Kidney epithelial cell (primary cell): ENCODE results near the gene IP6K3. TPM values are rescaled to one million over a fixed set of nuclear protein-coding genes. Genes with fewer than 3 reads are reported as not detected.

Experiments
- DNase-seq: peaks from one replicate; pipeline ENCODE4 v3.0.0-alpha.2; 2010; ENCODE audit warnings: low read depth
- H3K27me3 ChIP-seq: 2 replicates; pipeline ENCODE4 v1.6.0; 2011; ENCODE audit warnings: low read length; ENCODE audit not compliant: control insufficient read depth, insufficient read depth
- H3K36me3 ChIP-seq: 2 replicates; pipeline ENCODE4 v1.5.1; 2011; ENCODE audit warnings: low read length; ENCODE audit not compliant: control insufficient read depth, insufficient read depth
- H3K4me3 ChIP-seq: 2 replicates; pipeline ENCODE4 v1.5.1; 2011; ENCODE audit warnings: low read depth, mild to moderate bottlenecking, control low read depth, low read length
- total RNA-seq: library from RNA; depleted of rRNA; stranded (reverse); fragments of >200 nt; gene quantifications from 2 replicates; pipeline ENCODE4 v1.2.3, GENCODE V29; 2015
- TF ChIP-seq, protein P1 (sequence below): IDR thresholded peaks from 2 replicates; pipeline ENCODE4 v1.5.1; 2011; ENCODE audit warnings: mild to moderate bottlenecking, moderate library complexity, low read length, control low read depth, inconsistent platforms; ENCODE audit not compliant: insufficient read depth, poor library complexity, severe bottlenecking

The IP6K3 gene
- total RNA-seq, 1 donor from 2014 or later: 0.29 TPM

DNA sequence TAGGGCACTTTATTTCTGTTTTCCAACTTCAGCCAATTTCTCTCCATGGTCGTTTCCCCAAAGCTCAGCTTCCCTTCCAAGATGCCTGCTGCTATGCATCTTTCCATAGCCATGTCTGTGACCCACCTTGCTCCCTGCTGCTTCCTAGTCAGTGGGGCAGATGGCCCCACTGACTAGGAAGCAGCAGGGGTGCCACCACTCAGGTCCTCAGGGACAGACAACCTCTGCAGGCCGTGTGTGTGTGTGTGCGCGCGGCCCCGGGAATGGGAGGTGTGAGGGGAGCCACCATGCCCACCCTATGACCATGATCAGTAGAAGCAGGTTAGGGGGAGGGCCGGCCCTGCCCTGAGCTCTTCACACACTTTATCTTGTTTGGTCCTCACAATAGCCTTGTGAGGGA, 2.7 kb upstream of the IP6K3 start:
- H3K36me3 ChIP-seq: no peaks in the 10 kb centered on the region
- H3K27me3 ChIP-seq: no peaks in the 10 kb centered on the region
- DNase-seq: no peak
- TF ChIP-seq, protein P1, sequence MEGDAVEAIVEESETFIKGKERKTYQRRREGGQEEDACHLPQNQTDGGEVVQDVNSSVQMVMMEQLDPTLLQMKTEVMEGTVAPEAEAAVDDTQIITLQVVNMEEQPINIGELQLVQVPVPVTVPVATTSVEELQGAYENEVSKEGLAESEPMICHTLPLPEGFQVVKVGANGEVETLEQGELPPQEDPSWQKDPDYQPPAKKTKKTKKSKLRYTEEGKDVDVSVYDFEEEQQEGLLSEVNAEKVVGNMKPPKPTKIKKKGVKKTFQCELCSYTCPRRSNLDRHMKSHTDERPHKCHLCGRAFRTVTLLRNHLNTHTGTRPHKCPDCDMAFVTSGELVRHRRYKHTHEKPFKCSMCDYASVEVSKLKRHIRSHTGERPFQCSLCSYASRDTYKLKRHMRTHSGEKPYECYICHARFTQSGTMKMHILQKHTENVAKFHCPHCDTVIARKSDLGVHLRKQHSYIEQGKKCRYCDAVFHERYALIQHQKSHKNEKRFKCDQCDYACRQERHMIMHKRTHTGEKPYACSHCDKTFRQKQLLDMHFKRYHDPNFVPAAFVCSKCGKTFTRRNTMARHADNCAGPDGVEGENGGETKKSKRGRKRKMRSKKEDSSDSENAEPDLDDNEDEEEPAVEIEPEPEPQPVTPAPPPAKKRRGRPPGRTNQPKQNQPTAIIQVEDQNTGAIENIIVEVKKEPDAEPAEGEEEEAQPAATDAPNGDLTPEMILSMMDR: no peak
- H3K4me3 ChIP-seq: no peak overlapping the region

DNA sequence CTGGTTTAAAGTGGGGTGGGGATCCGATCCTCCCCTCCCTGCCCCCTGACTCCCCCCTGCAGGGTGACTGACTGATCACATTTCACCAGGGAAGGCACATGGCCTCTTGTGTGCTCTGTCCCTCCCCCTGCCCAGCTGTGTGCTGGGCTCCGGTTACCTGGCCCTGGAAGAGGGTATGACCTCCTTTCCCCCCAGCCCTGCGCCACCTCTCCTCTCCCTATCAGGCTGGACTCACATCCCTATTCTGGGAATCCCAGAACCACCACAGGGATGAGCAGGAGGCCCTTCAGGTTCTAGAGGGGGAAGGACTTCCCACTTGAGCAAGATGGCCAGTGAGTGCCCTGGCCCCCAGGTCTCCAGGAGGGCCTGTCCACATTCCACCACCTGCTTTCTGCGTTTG, 2.1 kb upstream of the IP6K3 start:
- DNase-seq: no peak
- TF ChIP-seq, protein P1: no peak
- H3K4me3 ChIP-seq: no peak overlapping the region
- no peaks in the 10 kb centered on the region for H3K27me3 ChIP-seq
- H3K36me3 ChIP-seq: no peaks in the 10 kb centered on the region

DNA sequence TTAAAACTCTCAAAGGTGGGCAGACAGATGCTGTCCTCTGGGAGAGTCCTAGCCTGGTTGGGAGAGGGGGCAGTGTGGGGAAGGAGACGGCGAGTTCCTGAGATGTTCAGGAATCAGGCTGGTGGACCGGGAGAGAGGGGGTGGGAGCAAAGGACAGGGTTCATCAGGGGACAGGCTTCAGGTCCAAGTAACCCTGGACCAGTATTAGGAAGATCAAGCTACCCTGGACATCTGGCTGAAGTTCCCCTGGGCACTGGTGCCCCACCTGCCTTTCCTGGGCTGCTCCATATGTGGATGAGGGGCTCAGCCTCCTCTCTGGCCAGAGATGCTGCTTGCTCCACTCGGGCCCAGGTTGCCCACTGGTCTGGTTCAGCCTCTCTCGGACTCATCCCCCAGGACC, 1.1 kb upstream of the IP6K3 start:
- DNase-seq: no peak
- TF ChIP-seq, protein P1: no peak
- H3K27me3 ChIP-seq: peaks cover under 1% of the 10 kb centered on the region
- H3K36me3 ChIP-seq: no peaks in the 10 kb centered on the region
- H3K4me3 ChIP-seq: no peak overlapping the region

DNA sequence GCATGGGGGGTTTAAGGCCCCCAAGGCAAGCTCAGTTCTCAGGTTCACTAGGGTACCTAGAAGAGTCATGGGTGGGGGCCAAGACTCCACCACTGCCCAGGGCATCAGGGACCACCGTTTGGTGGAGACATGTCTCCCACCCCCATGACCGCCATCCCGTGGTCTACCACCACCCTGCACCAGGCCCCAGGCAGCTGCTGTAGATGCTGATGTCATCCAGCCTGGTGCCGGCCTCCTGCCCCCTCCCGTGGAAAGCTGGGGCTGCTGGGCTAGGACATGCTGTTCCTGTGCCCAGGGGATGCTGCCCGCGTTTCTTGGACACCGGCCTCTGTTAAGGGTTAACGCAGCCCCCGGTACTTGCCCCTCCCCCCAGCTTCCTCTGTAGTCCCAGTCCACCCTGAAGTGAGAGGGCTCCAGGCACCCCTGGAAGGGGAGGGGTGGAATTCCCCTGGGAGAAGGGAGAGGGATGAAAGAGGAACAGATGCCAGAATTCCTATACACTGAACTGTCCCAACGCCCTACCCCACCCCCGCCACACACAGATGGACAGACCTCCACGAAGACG, 587 bp downstream of the IP6K3 start:
- Histone ChIP-seq H3K36me3 (no peaks in the 10 kb centered on the region), H3K4me3 (peak overlapping the region; percentile 15), H3K27me3 (peaks cover 2% of the 10 kb centered on the region)
- no peak for DNase-seq
- TF ChIP-seq, protein P1: peak; percentile 6

DNA sequence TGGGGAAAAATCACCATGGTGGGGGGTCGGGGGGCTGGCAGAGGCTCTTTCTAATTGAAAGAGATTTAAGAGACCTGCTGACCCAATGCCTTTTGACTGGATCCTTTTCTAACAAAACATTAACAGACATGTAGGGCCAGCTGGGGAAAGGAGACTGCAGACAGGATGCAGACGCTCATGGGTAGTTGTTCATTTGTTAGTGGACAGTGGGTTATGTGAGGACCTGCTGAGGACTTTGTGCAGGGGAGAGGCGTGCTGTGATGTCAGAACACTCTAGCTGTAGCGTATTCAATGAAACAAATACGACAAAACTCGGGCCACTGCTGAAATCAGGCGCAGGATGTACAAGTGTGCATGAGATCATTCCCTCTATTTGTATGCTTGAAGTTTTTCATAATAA, 1.2 kb downstream of the IP6K3 start:
- Histone ChIP-seq H3K4me3 (no peak overlapping the region), H3K36me3 (no peaks in the 10 kb centered on the region), H3K27me3 (peaks cover 2% of the 10 kb centered on the region)
- no peak for DNase-seq
- TF ChIP-seq, protein P1: no peak

DNA sequence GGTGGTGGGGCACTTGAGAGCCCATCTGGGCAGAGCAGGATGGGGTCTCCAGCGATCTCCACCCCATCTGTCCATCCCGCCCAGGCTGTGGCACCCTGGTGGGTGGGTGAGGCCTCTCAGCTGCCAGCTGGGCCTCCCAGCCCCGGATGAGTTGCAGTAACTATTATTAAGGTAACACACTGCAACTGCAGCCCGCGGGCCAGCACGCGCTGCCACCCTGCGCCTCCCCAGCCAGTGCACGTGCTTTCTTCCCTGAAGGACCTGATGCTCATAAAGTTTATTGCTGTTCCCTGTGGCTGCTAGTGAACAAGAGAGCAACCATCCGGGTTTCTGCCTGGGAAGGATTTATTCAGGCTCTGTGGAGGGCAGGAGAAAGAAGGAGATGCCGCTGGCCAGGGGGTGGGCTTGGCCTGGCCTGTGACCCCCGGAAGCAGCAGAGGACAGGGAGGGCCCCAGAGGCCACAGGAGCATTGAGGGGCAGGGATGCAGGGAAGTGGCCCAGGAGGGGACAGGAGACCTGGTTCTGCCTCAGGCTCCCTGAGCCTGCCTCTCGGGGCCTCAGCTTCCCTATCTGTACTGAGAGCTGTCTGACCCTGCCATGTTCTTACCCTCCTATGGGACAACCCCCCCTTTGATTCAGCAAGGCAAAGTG, 1.7 kb downstream of the IP6K3 start:
- no peak overlapping the region for H3K4me3 ChIP-seq
- H3K27me3 ChIP-seq: peaks cover 2% of the 10 kb centered on the region
- no peaks in the 10 kb centered on the region for H3K36me3 ChIP-seq
- TF ChIP-seq, protein P1: no peak
- DNase-seq: no peak
